Activated CD8-positive, alpha-beta memory T cell treated with anti-CD3 and anti-CD28 coated beads for 1 hour (primary cell): ENCODE results near the gene KRTAP9-3.
"Not testable (repeated sequence)": the region's sequence is repeated elsewhere in the genome, so short reads cannot be mapped to it uniquely, and the experiment has no call there.

Experiments
- DNase-seq, 2 donors: peaks; one replicate each; pipeline ENCODE4 v3.0.0-alpha.2; 2020; ENCODE audit warnings: low read depth in 1 of 2; ENCODE audit errors: extremely low read depth in 1 of 2

KRTAP9-3 gene

DNA sequence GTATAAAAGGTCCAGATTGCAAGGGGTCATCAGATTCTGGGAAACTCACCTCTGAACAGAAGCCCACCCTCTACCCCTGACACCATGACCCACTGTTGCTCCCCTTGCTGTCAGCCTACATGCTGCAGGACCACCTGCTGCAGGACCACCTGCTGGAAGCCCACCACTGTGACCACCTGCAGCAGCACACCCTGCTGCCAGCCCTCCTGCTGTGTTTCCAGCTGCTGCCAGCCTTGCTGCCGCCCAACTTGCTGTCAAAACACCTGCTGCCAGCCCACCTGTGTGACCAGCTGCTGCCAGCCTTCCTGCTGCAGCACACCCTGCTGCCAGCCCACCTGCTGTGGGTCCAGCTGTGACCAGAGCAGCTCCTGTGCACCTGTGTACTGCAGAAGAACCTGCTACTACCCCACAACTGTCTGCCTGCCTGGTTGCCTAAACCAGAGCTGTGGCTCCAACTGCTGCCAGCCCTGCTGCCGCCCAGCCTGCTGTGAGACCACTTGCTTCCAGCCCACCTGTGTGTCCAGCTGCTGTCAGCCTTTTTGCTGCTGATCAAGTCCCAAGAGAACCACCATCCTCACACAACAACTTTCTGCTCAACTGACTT lies 17.5 kb downstream of the KRTAP9-3 start, which contains the start of gene KRTAP9-4:
Gene KRTAP9-4 (plus strand): TSS at position 51 of the 604 bp plus-strand sequence. CDS start 34 bp downstream, at position 85.
- DNase-seq = not testable (repeated sequence)

DNA sequence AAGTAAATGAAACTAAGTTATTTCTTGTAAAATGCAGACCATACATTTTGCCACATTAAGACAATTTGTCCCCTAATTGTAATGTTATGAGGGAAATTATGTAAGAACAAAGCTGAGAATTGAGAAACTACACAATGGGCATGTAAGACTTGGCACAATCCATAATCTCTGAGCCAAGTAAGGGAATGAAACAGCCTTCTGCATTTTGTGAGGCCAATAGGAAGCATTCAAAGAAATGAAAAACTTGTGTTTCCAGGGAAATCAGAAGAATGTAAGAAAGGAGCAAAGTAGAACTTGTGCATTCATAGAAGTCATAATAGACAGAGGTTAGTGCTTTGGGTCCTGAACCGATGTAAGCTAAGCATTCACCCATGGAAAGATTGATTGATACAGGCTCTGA lies 19.0 kb downstream of the KRTAP9-3 start:
- no peak for DNase-seq

DNA sequence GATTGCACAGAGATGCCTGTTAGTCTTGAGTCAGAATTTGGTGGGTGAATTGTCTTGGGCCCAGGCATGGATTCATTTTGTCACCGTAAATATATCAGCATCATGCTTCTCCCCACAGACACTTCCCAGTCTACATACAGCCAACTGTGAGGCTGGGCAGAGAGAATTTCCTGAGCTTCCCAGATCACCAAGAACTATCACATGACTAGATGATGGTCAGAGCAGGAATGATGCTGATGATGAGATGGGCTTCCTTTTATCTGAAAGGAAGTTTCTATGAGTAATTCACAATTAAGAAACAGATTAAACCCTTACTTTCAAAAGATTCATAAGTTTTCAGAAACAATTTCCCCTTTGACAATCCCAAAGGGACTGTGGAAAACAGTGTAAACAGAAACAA lies 22.6 kb downstream of the KRTAP9-3 start:
- no peak for DNase-seq

DNA sequence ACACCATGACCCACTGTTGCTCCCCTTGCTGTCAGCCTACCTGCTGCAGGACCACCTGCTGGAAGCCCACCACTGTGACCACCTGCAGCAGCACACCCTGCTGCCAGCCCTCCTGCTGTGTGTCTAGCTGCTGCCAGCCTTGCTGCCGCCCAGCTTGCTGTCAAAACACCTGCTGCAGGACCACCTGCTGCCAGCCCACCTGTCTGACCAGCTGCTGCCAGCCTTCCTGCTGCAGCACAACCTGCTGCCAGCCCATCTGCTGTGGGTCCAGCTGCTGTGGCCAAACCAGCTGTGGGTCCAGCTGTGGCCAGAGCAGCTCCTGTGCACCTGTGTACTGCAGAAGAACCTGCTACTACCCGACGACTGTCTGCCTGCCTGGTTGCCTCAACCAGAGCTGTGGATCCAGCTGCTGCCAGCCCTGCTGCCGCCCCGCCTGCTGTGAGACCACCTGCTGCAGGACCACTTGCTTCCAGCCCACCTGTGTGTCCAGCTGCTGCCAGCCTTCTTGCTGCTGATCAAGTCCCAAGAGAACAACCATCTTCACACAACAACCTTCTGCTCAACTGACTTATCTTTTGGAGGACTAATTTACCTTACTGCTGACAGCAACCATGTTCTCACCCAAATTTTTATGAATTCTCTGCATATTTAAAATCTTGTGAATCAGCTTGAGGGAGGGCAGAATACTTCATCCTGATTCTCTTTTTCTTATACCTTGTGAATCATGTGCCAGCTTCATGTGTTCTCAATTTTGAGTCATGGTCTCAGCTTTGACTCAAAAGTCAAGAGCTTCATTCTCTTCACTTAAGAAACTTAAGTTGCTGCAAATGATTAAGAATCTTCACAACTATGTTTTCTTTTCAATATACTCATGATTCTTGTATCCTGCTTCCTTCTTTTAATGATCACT lies 23.4 kb downstream of the KRTAP9-3 start, which contains the start of gene KRTAP9-9:
Gene KRTAP9-9 (plus strand): TSS at position 4 of the 910 bp plus-strand sequence.
- DNase-seq = not testable (repeated sequence)

DNA sequence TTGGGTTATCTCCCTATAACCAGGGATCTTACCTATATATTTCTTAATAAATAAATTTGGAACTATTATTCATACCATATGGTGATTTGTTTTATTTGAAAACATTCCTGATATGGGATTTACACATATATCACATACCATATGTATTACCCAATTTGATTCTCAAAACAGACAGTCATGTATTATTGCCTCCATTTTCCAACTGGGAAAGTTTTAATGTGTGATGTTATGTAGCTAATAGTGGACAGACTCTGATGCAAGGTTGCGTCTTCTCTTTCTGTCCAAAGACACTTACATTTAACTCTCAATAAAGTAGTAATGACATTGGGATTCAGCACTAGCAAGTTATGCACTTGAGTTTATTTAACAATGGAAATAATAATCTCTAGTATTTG lies 24.0 kb downstream of the KRTAP9-3 start:
- no peak for DNase-seq

DNA sequence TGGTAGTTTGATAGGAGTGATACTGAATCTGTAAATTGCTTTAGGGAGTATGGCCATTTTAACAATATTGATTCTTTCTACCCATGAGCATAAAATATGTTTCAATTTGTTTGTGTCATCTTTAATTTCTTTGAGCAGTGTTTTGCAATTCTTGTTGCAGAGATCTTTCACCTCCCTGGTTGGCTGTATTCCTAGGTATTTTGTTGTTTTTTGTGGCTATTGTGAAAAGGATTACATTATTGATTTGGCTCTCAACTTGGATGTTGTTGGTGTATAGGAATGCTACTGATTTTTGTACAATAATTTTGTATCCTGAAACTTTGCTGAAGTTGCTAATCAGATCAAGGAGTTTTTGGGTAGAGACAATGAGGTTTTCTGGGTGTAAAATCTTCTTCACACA lies 26.2 kb downstream of the KRTAP9-3 start:
- no peak for DNase-seq

DNA sequence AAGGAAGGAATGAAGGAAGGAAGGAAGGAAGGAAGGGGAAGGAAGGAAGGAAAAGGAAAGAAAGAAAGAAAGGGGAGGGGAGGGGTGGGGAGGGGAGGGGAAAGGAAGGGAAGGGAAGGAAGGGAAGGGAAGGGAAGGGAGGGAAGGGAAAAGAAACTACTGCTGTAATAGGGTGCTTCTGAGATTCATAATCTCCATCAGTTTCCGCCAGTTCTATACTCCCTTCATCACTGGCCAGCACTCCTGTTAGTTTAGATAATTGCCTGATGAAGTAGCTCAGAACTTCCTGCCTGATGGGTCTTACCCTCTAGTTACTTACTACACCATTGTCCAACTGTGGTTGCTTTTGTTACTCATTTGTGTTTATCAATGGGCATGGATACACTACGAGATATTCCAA lies 31.0 kb downstream of the KRTAP9-3 start:
- DNase-seq = no peak

DNA sequence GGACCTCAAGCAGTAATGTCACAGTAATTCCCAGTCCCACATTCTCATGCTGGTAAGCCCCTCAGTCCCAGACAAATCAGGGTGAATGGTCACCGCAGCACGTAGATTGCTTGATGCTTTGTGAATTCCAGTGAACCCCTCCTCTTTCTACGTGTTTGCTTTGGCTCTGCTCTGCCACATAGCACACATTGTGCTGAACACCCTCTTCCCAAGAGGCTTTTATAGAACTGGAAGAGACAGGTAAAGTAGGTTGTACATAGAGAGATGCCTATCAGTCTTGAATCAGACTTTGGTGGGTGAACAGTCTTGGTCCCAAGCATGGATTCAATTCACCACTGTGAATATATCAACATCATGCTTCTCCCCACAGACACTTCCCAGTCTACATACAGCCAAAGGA lies 32.4 kb downstream of the KRTAP9-3 start:
- no peak for DNase-seq

DNA sequence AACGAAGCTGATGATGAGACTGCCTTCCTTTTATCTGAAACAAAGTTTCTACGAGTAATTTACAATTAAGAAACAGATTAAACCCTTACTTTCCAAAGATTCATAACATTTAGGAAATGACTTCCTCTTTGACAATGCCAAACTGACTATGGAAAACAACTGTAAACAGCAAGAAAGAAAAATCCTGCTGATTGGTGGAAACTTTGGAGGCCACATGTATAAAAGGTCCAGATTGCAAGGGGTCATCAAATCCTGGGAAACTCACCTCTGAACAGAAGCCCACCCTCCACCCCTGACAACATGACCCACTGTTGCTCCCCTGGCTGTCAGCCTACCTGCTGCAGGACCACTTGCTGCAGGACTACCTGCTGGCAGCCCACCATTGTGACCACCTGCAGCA lies 32.8 kb downstream of the KRTAP9-3 start, which contains the start of gene KRTAP9-6:
Gene KRTAP9-6 (plus strand): TSS at position 301 of the 400 bp plus-strand sequence. CDS start 0 bp downstream, at position 301.
- no peak for DNase-seq

DNA sequence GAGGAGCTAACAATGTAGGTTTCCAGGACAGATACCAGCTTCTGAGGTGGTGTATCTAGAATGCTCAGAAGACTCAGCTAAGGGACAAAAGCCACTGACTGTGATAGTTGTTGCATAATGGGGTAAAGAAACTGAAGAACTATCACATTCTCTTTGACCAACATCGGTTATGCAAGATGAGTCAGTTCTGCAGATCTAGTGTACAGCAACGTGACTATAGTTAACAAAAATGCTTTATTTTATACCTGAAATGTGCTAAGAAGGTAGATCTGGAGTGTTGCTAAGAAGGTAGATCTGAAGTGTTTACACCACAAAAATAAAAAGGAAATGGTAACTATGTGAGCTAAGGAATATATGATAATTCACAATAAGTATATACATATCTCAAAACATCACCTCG lies 35.5 kb downstream of the KRTAP9-3 start:
- no peak for DNase-seq

DNA sequence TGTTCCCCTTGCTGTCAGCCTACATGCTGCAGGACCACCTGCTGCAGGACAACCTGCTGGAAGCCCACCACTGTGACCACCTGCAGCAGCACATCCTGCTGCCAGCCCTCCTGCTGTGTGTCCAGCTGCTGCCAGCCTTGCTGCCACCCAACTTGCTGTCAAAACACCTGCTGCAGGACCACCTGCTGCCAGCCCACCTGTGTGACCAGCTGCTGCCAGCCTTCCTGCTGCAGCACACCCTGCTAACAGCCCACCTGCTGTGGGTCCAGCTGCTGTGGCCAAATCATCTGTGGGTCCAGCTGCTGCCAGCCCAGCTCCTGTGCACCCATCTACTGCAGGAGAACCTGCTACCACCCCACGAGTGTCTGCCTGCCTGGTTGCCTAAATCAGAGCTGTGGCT lies 39.1 kb downstream of the KRTAP9-3 start:
- DNase-seq = not testable (repeated sequence)

DNA sequence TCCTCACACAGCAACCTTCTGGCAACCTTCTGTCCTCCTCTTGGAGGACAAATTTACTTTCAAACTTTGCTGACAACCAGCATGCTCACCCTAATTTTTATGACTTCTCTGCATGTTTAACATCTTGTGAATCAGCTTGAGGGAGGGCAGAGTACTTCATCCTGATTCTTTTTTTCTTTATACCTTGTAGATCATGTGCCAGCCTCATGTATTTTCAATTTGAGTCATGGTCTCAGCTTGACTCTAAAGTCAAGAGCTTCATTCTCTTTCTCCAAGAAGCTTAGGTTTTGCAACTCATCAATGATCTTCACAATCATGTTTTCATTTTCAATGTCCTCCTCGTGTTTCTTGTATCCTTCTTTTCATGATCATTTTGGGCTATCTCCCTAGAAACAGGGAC lies 39.6 kb downstream of the KRTAP9-3 start:
- DNase-seq = no peak

DNA sequence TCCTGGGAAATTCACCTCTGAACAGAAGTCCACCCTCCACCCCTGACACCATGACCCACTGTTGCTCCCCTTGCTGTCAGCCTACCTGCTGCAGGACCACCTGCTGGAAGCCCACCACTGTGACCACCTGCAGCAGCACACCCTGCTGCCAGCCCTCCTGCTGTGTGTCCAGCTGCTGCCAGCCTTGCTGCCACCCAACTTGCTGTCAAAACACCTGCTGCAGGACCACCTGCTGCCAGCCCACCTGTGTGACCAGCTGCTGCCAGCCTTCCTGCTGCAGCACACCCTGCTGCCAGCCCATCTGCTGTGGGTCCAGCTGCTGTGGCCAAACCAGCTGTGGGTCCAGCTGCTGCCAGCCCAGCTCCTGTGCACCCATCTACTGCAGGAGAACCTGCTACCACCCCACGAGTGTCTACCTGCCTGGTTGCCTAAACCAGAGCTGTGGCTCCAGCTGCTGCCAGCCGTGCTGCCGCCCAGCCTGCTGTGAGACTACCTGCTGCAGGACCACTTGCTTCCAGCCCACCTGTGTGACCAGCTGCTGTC lies 43.5 kb downstream of the KRTAP9-3 start, which contains the start of gene KRTAP9-7:
Gene KRTAP9-7 (plus strand): TSS at position 51 of the 543 bp plus-strand sequence. CDS start 0 bp downstream, at position 51.
- DNase-seq = not testable (repeated sequence)

DNA sequence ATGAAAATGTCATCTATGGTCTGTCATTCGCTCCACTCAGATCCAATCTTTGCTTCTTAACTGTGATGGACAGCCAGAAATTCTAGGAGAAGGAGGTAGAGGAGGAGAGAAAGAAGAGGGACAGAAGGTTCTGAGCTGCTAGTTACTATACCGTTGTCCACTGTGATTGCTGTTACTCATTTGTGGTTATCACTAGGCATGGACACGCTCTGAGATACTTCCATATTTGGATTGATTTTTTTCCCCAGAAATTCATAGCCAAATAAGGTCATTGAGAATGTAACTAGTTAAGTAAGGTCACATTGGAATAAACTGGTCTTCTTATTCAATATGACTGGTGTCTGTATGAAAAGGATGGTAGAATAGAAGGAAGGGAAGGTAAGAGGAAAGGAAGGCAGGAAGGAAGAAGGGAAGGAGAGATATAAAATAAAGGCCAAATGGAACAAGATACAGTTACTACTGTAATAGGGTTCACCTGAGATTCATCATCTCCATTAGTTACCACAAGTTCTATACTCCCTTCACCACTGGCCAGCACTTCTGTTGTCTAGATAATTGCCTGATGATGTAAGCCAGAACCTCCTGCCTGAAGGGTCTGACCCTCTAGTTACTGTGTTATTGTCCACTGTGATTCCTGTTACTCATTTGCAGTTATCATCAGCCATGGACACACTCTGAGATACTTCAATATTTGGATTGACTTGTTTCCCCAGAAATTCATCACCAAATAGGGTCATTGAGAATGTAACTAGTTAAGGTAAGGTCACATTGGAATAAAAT lies 46.1 kb downstream of the KRTAP9-3 start:
- no peak for DNase-seq
